Sigmoid colon (tissue), 3 donors: Measurements from ENCODE around the gene WDR81.

Experiments
- CTCF ChIP-seq, 4 experiments: fragments of 450-650 bp in 3 of 4; fragments of 200-600 bp in 1 of 4; IDR thresholded peaks; one replicate each; pipeline ENCODE4 v1.5.1; 2016 to 2019; ENCODE audit warnings: antibody characterized with exemption in 4 of 4, mild to moderate bottlenecking in 3 of 4, moderate library complexity in 2 of 4
- POLR2A ChIP-seq, 2 donors: fragments of 450-650 bp; IDR thresholded peaks; one replicate each; pipeline ENCODE4 v1.6.1; 2016; ENCODE audit warnings: antibody characterized with exemption in 2 of 2, mild to moderate bottlenecking in 2 of 2, moderate library complexity in 2 of 2

- TF ChIP-seq POLR2A (IDR thresholded peaks at IDR 0.05) (no peak), CTCF (IDR thresholded peaks at IDR 0.05) (no peak)
Observed at GRCh38 chr17:1754430-1755112, 30.1 kb downstream of the WDR81 start.
